CD4-positive, alpha-beta T cell treated with Interleukin-10 for 1 hour (primary cell): ENCODE results near the gene GUCY2D.
A peak's percentile ranks its signal among the peaks of the same experiment; 100 is the strongest.
"Not testable (repeated sequence)": the region's sequence is repeated elsewhere in the genome, so short reads cannot be mapped to it uniquely, and the experiment has no call there.

Experiments
- DNase-seq: peaks from one replicate; pipeline ENCODE4 v3.0.0-alpha.2; 2020

The GUCY2D gene

DNA sequence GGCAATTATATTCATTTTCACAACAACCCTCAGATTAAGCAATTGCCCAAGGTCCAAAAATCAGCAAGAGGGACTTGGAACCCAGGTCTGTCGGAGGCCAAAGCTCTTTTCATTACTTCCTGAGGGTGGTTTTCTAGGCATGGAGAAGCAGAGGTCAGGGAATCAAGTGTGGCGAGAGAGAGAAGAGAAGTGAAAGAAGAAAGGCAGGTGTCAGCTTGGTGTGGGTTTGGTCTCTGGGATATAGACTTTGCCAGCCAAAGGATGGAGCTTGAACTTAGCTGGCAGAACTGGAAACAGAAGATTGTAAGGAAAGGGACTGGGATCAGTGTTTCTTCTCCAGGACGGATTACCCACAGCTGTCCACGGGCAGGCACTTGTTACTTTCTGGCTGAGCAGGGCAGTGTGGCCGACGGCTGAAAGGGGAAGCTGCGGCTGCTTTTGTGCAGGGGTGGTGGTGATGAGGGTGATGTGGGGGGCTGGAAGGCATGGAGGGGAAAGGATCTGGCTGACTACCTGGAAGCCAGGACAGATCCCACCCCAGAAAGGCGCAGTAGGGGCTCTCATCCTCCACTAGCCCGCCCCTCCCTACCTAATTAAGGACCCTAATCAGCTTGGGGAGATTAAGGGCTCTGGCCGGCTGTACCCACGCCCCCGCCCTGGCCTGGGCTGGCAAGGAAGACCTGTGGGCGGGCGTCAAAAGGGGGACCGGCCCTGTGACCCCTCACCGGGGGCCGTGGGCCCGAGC, at the start of gene GUCY2D:
Gene GUCY2D, plus strand, starts transcription at position 640 of the 745 bp plus-strand sequence. CDS start 433 bp downstream, outside the sequence.
- DNase-seq, result peak; percentile 4

GRCh38 chr17:7953266-7953665, 49.1 kb upstream of the GUCY2D start:
- not testable (repeated sequence) for DNase-seq

GRCh38 chr17:7955414-7956227, 46.8 kb upstream of the GUCY2D start:
- no peak for DNase-seq

- no peak for DNase-seq
Observed at GRCh38 chr17:7956228-7956965, 46.0 kb upstream of the GUCY2D start.

- DNase-seq, result no peak
Observed at GRCh38 chr17:7959503-7960253, 42.7 kb upstream of the GUCY2D start.

GRCh38 chr17:7961421-7961820, 41.0 kb upstream of the GUCY2D start:
- no peak for DNase-seq

GRCh38 chr17:7967751-7968150, 34.7 kb upstream of the GUCY2D start:
- no peak for DNase-seq

DNA sequence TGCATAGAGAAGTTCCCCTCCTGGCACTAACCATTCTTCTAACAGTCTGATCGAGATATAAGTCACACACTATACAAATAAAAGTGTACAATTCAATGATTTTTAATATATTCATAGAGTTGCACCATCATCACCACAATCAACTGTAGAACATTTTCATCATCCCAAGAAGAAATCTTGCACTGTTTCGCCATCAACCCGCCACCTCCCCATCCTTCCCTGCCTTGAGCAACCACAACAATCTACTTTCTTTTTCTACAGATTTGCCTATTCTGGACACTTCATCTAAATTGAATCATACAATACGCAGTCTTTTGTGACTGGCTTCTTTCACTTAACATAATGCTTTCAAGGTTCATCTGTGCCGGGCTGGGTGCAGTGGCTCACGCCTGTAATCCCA, 33.0 kb upstream of the GUCY2D start:
- no peak for DNase-seq

- no peak for DNase-seq
Observed at GRCh38 chr17:7971651-7972050, 30.8 kb upstream of the GUCY2D start.

DNA sequence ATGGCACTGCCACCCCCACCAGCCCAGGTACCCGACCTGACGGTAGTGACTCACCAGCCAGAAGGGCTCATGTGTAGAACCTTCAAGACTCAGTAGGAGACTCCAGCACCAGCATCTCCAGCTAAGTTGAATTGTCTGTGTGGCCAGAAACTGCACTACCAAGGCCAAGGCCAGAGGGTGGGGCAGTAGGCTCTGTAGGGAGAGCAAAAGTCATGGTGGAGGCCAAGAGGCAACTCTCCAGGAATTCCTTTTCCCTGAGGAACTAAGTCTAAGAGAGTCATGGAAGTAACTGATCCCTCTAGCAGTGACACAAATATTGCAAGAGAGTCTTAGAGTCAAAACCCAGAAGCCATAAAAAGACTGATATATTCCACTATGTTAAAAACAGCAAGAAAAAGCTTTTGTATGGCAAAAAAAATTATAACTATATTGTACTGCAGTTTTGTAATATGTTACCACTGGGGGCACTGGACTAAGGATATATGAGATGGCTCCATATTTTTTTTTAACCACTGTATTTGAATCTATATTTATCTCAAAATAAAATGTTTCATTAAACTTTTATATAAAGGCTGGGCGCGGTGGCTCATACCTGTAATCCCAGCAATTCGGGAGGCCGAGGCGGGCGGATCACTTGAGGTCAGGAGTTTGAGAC, 30.2 kb upstream of the GUCY2D start:
- no peak for DNase-seq

DNA sequence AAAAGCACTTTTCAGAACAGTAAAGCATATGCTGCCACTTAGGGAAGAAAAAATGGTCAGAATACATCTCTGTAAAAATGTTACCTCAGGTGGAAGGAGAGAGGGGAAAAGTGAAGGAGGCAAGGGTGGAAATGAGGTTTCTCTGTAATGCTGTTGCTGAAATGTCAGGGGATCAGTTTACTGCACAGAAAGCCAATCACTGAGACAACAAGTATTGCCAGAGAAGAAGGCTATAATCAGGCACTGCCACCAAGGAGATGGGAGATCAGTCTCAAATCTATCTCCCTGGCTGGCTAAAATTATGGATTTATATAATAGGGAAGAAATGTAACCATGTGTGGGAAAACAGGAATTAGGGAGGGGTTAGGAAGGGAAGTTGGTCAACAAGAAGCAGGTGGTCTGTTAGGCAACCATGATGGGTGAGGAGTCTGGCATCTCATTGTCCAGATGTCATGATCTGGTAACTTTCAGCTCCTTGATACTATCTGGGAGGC, 27.7 kb upstream of the GUCY2D start:
- DNase-seq, result no peak

GRCh38 chr17:7977039-7977438, 25.4 kb upstream of the GUCY2D start:
- no peak for DNase-seq

DNA sequence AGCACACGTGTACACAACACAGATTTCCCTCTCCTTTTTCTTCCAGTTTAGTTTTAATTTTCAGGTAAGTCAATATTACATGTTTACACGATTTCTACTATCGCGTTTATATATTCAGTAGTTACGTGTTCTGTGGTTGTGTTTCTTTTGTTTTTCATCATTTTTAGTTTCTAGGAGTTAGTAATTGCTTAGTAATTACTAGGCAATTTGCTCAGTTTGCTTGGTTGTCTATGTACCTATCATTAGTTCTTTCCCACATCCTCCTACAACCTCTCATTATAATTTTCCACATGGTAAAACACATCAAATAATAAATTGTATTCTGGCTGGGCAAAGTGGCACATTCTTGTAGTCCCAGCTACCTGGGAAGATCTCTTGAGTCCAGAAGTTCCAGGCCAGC, 24.6 kb upstream of the GUCY2D start:
- no peak for DNase-seq

DNA sequence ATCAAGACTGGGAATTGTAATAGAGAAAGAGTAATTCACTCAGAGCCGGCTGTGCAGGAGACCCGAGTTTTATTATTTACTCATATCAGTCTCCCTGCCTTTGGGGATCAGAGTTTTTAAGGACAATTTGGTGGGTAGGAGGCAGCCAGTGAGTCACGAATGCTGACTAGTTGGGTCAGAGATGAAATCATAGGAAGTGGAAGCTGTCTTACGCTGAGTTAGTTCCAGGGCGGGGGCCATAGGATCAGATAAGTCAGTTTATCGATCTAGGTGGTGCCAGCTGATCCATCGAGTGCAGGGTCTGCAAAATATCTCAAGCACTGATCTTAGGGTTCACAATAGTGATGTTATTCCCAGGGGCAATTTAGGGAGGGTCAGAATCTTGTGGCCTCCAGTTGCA, 20.2 kb upstream of the GUCY2D start:
- no peak for DNase-seq

- DNase-seq, result no peak
Observed at GRCh38 chr17:7982666-7983065, 19.7 kb upstream of the GUCY2D start.

- no peak for DNase-seq
Observed at GRCh38 chr17:7984904-7985303, 17.5 kb upstream of the GUCY2D start.

DNA sequence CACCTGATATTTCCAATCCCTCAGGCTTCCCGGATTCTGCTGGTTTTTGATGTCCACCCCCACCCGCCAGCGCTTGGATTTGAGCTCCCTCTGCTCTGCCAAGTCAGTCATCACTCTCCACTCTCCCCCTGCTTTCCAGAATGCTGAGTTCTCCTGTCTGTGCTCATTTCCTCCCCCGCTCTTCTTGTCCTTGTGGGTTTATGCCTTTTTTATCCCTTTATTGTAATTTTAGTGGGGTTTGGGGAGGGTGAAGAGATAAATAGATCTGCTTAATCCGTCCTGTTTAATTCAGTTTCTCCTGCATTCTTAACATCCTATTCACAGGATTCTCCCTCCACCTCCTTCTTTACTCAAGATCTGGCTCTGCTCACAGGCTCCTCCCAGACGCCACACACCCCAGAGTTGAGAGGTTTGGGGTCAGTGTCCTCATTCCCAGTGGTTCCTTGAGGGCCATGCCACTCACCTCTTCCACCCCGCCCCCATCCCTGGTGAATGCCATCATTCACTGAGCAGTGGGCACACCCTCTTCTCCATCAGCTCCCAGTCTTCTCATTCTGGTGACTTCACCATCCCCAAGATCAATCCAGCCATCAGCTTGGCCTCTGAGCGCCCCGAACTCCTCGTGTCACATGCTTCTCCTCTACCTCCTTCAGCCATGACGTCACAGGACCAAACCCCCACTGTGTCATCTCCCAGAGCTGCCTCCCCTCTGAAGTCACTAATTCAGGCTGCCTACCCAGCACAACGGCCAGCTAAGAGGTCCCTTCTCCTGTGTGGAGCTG, 15.1 kb upstream of the GUCY2D start:
- DNase-seq, result no peak

- DNase-seq, result peak; percentile 90
Observed at GRCh38 chr17:7988750-7989178, 13.7 kb upstream of the GUCY2D start.

DNA sequence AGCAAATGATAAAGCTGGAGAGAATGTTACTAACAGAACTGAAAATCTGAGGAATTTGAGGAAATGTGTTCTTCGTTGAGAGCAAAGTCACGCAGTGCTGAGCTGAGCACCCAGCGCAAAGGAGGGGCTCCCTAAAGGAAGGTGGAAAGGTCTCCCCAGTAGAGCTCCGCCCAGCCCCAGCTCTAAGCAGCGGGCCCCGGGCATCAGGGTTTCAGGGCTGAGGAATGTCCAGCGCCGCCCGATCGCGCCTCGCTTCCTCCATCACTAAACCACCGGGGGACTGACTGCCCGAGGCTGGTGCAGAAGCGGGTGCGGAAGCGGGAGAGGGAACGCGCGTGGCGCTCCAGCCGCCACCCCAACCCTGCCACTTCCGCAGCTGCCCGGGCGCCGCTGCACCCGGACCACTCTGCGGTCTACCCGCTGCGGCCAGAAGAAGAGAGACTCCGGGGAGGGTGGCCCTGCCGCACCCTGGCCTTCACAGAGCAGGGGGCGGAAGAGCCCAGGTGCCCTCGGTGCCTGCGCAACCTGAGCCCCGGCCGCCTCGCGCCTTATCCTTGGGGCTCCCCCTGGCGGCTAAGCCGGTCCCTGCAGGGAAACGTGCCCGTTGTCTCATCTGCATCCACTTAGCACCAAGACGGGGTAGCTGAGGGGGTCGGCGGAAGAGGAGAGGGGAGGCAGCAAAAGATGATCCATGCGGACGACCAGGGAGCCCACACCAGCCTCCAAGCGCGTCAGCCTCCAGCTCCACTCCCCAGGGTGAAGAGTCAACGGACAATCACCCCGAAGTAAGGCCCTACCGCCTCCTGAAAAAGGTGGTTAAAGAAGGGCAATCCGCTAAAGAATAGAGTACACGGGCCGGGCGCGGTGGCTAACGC, 12.4 kb upstream of the GUCY2D start:
- peak; percentile 93 for DNase-seq

DNA sequence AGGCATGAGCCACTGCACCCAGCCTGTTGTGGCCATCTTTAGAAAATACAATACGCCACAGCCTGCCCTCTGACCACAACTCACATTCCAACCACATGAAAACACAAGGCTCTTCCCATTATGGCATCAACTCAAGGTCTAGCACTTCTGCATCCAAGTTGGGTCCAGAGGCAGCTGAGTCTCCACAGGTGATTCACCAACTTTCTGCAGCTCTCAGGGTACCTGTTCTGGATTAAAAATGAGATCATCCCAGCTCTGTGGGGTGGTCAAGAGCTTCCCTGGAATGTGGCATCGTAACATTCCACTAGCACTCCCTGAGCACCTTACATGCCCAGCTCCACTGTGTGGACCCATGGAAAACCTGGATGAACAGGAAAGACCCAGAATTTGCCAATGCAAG, 9.9 kb upstream of the GUCY2D start:
- no peak for DNase-seq
